Panc1 (cell line): ENCODE data around the gene RPL36A. TPM values are rescaled to one million over a fixed set of nuclear protein-coding genes. Genes with fewer than 3 reads are reported as not detected.
A peak's percentile ranks its signal among the peaks of the same experiment; 100 is the strongest.

Source experiments
- ATAC-seq: fragments of 200-7000 bp; cut with Tn5 transposase; 2 replicates; pipeline ENCODE4 v1.9.1; 2020; ENCODE audit warnings: mild to moderate bottlenecking, moderate library complexity
- BruUV-seq: library from RNA; stranded (reverse); fragments of 400-500 nt; replicated peaks from 2 replicates; lab custom pipeline; 2021; lab: Mats Ljungman, UMichigan
- CTCF ChIA-PET: fragments of 300-600 bp; sonication (Branson Sonifier 250); formaldehyde crosslinking; loops from one replicate; lab custom pipeline; 2022; ENCODE audit warnings: antibody characterized with exemption; lab: Charles Lee
- POLR2A ChIA-PET: fragments of 300-600 bp; sonication (Branson Sonifier 250); formaldehyde crosslinking; loops from one replicate; lab custom pipeline; 2022; ENCODE audit warnings: antibody characterized with exemption; lab: Charles Lee
- DNase-seq: peaks from one replicate; pipeline ENCODE4 v3.0.0-alpha.2; 2010; ENCODE audit warnings: low read depth, low spot score
- H3K27ac ChIP-seq: 2 replicates; pipeline ENCODE4 v1.5.1; 2011; ENCODE audit warnings: mild to moderate bottlenecking, low read length, inconsistent platforms
- H3K27me3 ChIP-seq: fragments of 200-500 bp; sonication (Bioruptor generic); 2 replicates; pipeline ENCODE4 v1.6.0; 2014; ENCODE audit warnings: low read length, inconsistent platforms; ENCODE audit not compliant: control insufficient read depth, insufficient read depth
- H3K36me3 ChIP-seq: fragments of 200-500 bp; sonication (Bioruptor generic); 2 replicates; pipeline ENCODE4 v1.5.1; 2014; ENCODE audit warnings: inconsistent platforms, mild to moderate bottlenecking, low read length, moderate library complexity; ENCODE audit not compliant: control insufficient read depth, insufficient read depth
- H3K4me1 ChIP-seq: 2 replicates; pipeline ENCODE4 v1.5.1; 2011; ENCODE audit warnings: inconsistent platforms, mild to moderate bottlenecking, low read length, moderate library complexity; ENCODE audit not compliant: control insufficient read depth, insufficient read depth
- H3K4me3 ChIP-seq, 2 experiments: 2 replicates each; pipeline ENCODE4 v1.5.1; 2011 to 2012; ENCODE audit warnings: low read depth in 2 of 2, low read length in 2 of 2, mild to moderate bottlenecking in 2 of 2, inconsistent platforms in 1 of 2, moderate library complexity in 1 of 2
- H3K9me3 ChIP-seq: fragments of 200-500 bp; sonication (Bioruptor generic); 2 replicates; pipeline ENCODE4 v1.5.1; 2014; ENCODE audit warnings: low read depth, mild to moderate bottlenecking, inconsistent platforms, low read length, moderate library complexity; ENCODE audit not compliant: control insufficient read depth, insufficient read depth
- CTCF ChIP-seq: fragments of 450-650 bp; IDR thresholded peaks from 2 replicates; pipeline ENCODE4 v1.5.1; 2017; ENCODE audit warnings: mild to moderate bottlenecking
- POLR2AphosphoS5 ChIP-seq: IDR thresholded peaks from 2 replicates; pipeline ENCODE4 v1.6.1; 2012; ENCODE audit warnings: mild to moderate bottlenecking, low read depth, low read length, moderate library complexity
- SIN3A ChIP-seq: IDR thresholded peaks from 2 replicates; pipeline ENCODE4 v1.6.1; 2012; ENCODE audit warnings: low read depth, mild to moderate bottlenecking, low read length, moderate library complexity, borderline replicate concordance; ENCODE audit not compliant: insufficient read depth
- TCF7L2 ChIP-seq: IDR thresholded peaks from 2 replicates; pipeline ENCODE4 v1.6.1; 2011; ENCODE audit warnings: mild to moderate bottlenecking, low read depth, low read length, inconsistent platforms
- in situ Hi-C: cut with HindIII; loops from 2 replicates; pipeline ENCODE4 v1.10.0; 2016; ENCODE audit warnings: low sequenced_read_pairs, low pct_unique_long_range_greater_than_20kb
- intact Hi-C: fragments of 100-400 bp; cut with micrococcal nuclease; formaldehyde crosslinking; loops from one replicate; pipeline ENCODE4 v1.10.0; 2022; ENCODE audit not compliant: unreplicated experiment
- total RNA-seq: library from RNA; stranded (reverse); gene quantifications from one replicate; pipeline ENCODE4 v1.2.1, GENCODE V29; 2021; ENCODE audit not compliant: unreplicated experiment
- TF ChIP-seq, protein P1 (sequence below), 2 experiments: IDR thresholded peaks; 2 replicates each; pipeline ENCODE4 v1.6.1; 2011 to 2012; ENCODE audit warnings: low read depth in 2 of 2, control low read depth in 1 of 2, low read length in 1 of 2, mild to moderate bottlenecking in 1 of 2, moderate library complexity in 1 of 2; ENCODE audit not compliant: insufficient read depth in 1 of 2

RPL36A gene
- total RNA-seq, 1 experiment from 2014 or later, result 308 TPM

DNA sequence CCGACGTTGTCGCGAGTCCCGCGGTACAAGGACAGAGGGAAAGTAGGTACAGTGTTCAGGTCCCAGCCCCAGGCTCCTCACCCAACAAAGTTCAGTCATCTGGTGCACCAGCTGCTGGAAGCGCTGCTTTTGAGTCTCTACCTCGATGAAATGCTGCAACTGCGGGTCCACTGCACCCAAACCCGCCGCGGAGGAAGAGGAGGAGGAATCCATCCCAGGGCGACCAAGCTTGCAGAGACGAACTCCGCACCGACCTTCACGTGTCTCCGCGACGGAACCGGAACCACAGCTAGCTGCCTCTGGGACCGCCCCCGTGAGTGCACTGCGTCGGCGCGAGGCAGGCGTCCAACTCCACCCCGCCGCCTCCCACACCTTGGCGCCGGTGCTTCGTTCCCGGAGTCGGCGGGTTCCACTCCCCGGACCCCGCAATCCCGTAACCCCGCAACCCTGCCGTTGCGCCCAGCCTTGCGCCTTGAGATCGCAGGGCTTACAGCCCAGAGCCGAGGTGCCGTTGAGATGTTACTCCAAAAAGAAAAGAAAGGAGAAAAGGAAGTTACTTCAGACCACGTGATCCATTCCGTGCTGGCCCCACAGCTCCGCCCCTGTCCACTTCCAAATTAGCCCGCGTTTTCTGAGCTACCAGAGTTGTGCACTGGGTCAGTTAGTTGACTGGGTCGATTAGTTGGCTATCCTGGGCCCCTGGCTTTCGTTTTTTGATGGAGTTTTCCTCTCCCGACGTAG is 42.2 kb upstream of the RPL36A start, which contains the start of gene TIMM8A:
TSS of gene TIMM8A (minus strand) at position 291 of the 741 bp plus-strand sequence. CDS start at position 213, 78 bp downstream.
- CTCF ChIA-PET, result no interaction called here
- Histone ChIP-seq H3K36me3 (peaks cover 4% of the 10 kb centered on the region; the same call in 1 of the 2 replicates), H3K27ac (peak within 1 kb of the TSS; percentile 98), H3K9me3 (no peaks in the 10 kb centered on the region), H3K4me3 (peak within 1 kb of the TSS; percentile 70 to 96), H3K27me3 (no peaks in the 10 kb centered on the region), H3K4me1 (peaks cover 15% of the 10 kb centered on the region)
- POLR2A ChIA-PET, result no interaction called here
- intact Hi-C loops, result loop anchor here (2.0 kb wide), 1 partner anchor 42 kb away; the partner anchor contains the start of gene RPL36A
- BruUV-seq, result no TSS peak
- no peak for TF ChIP-seq TCF7L2
- TF ChIP-seq, protein P1, sequence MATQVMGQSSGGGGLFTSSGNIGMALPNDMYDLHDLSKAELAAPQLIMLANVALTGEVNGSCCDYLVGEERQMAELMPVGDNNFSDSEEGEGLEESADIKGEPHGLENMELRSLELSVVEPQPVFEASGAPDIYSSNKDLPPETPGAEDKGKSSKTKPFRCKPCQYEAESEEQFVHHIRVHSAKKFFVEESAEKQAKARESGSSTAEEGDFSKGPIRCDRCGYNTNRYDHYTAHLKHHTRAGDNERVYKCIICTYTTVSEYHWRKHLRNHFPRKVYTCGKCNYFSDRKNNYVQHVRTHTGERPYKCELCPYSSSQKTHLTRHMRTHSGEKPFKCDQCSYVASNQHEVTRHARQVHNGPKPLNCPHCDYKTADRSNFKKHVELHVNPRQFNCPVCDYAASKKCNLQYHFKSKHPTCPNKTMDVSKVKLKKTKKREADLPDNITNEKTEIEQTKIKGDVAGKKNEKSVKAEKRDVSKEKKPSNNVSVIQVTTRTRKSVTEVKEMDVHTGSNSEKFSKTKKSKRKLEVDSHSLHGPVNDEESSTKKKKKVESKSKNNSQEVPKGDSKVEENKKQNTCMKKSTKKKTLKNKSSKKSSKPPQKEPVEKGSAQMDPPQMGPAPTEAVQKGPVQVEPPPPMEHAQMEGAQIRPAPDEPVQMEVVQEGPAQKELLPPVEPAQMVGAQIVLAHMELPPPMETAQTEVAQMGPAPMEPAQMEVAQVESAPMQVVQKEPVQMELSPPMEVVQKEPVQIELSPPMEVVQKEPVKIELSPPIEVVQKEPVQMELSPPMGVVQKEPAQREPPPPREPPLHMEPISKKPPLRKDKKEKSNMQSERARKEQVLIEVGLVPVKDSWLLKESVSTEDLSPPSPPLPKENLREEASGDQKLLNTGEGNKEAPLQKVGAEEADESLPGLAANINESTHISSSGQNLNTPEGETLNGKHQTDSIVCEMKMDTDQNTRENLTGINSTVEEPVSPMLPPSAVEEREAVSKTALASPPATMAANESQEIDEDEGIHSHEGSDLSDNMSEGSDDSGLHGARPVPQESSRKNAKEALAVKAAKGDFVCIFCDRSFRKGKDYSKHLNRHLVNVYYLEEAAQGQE (IDR thresholded peaks at IDR 0.05; ENCODE audit: insufficient read depth in 1 of 2, low read depth in 2 of 2, low read length in 1 of 2), result 0 out of 4 replicates have a peak, but pooled peaks of 1 of the 2 experiments have one; percentile 55
- TF ChIP-seq POLR2AphosphoS5, result peak; percentile 98
- no peak for TF ChIP-seq CTCF
- no peak; the same call in 1 of the 2 replicates for TF ChIP-seq SIN3A
- DNase-seq (peak; percentile 42), ATAC-seq (peak; percentile 99)
- in situ Hi-C loops, result no loop called here

- ChIA-PET POLR2A (no interaction called here), CTCF (no interaction called here)
- Histone ChIP-seq H3K9me3 (no peaks in the 10 kb centered on the region), H3K27me3 (no peaks in the 10 kb centered on the region), H3K4me1 (peaks cover 15% of the 10 kb centered on the region), H3K27ac (peak overlapping the region; percentile 98), H3K4me3 (peak overlapping the region; percentile 70 to 96), H3K36me3 (peaks cover 4% of the 10 kb centered on the region; the same call in 1 of the 2 replicates)
- intact Hi-C loops, result loop anchor here (2.0 kb wide), 1 partner anchor 42 kb away; the partner anchor contains the start of gene RPL36A
- peak; percentile 20 for ATAC-seq
- in situ Hi-C loops, result no loop called here
- DNase-seq, result no peak
- TF ChIP-seq TCF7L2 (no peak), SIN3A (no peak), CTCF (no peak)
- TF ChIP-seq, protein P1 (IDR thresholded peaks at IDR 0.05; ENCODE audit: insufficient read depth in 1 of 2, low read depth in 2 of 2, low read length in 1 of 2), result no peak
- BruUV-seq, result TSS peak; percentile 96
Measured at GRCh38 chrX:101349193-101349562, 41.6 kb upstream of the RPL36A start.
